Renal cortical epithelial cell (primary cell): ENCODE measurements around the gene SPINK13. TPM values are rescaled to one million over a fixed set of nuclear protein-coding genes. Genes with fewer than 3 reads are reported as not detected.
"Not testable (repeated sequence)": the region's sequence is repeated elsewhere in the genome, so short reads cannot be mapped to it uniquely, and the experiment has no call there.

Experiments
- DNase-seq: peaks from one replicate; pipeline ENCODE4 v3.0.0-alpha.2; 2011; ENCODE audit warnings: low read depth
- total RNA-seq: library from RNA; depleted of rRNA; stranded (reverse); fragments of >200 nt; gene quantifications from 2 replicates; pipeline ENCODE4 v1.2.3, GENCODE V29; 2014

Gene SPINK13, protein sequence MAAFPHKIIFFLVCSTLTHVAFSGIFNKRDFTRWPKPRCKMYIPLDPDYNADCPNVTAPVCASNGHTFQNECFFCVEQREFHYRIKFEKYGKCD
- total RNA-seq: 1.4 and 1.8 TPM in 2 replicates

DNA sequence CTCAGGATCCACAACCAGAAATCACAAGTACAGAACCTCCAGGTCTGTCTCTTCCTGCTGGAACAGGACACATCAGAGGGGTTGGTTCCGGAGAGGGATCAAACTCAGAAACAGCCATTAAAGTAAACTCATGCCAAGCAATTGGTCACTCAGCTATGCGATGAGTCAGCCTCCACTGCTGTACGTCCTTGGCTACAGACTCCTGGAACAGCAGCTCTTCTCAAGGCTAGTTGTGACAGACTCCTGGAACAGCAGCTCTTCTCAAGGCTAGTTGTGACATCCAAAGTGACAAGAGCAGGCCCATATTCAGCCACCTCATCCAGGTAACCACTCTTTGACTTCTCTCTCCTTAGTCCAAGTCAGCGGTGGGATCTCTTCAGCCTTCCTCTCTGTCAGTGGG lies at the start of gene SPINK13:
SPINK13 (plus strand) TSS at position 229 of the 400 bp plus-strand sequence. CDS start 1,279 bp downstream, outside the sequence.
- DNase-seq: peak; percentile 97

DNA sequence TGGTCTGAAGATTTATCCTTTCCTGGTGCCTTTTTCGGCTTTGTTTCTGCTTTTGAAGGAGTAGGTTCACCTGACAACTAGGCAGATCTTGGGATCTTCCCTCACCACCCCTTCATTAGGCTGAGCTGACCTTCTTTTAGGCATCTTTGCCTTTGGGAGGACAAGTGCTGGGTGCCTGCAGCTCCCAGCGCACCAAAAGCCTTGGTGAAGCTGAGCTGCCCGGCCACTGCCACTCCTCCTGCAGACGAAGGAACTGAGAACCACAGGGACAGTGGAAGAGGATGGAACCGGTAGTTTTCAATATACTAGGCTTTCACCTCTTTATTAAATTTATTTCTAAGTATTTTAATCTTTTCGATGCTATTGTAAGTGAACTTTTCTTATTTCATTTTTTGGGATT lies 47.1 kb upstream of the SPINK13 start:
- DNase-seq: no peak

DNA sequence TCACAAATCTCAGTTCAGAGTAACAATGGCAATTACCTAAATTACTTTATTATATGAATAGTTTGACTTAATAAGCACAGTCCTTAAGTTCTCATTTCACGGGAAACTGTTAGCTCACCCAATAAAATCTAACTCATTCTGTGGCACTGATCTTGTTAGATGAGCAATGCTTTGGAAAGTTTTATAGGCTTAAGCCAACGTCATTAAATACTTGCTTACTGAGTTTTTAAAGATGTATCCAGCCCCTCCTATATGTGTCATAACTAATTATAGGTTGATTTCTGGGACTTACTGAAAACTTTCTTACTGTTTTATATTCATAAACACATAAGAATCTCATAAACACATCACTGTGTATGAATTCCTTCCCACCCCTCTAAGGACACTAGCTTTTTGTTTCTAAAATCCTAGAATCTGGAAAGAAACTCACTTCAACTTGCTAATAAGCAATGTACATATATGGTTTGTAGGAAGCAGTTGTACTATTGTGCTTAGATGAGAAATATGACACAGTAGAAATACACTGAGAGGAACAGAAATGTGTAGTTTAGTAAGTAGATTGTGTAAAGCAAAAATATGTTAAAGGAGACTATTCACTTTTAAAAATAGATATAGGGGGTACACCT lies 44.4 kb upstream of the SPINK13 start:
- DNase-seq: no peak

DNA sequence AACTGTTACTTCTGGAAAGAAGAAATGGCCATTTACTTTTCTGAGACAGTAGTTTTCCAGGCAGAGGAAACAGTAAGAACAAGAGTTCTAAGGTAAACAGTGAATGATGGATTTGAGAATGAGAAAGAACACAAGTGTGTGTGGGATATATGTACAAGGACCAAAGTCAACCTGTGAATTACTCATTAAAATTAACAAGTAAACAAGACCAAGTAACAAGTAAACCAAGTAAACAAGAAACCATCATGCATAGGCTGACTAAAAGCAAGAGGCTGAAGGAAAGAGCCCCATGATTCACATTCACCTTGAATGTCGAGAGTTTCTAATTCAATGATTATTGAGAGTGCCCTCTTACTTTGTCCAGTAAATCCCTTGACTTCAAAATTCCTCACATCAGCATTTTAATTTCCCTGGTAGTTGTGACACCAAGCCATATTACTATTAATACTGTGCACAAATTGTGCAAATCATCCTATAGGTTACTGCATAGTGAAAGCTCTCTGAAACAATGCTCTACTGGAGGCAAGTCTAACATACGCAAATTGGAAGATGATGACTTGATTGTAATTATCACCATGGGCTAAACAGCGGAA lies 40.1 kb upstream of the SPINK13 start:
- no peak for DNase-seq

DNA sequence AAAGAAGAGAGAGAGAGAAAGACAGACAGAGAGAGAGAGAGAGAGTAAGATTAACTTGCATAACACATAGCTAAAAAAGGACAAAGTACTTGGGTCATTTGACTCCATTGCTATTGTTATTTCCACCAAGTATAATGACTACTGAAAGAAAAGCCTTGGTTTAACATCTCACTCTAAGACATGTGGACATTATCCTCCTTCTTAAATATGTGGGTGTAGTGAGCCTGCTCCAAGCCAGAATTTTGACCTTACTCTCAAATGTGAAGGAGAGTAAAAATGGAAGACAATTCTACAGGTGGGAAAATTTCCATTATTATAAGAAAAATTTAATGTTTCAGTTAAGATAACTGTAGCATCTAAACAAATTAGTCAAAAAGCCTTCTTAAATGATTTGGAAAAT lies 38.8 kb upstream of the SPINK13 start:
- no peak for DNase-seq

DNA sequence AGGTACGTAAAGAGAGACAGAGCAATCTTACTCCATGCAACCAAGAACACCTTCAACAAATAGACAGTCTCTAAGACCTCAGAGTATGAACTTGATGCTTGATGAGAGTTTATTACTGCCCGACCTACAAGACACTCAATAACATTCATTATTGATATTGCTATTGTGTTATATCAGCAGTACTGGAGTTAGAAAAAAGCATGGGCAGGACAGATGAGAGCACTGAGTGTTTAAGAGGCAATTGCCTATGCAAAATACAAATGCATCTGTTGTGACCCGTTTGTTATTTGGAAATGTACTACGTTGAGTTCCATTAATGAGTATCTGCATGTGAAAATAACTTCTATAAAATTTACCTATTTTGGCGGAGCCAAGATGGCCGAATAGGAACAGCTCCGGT lies 38.4 kb upstream of the SPINK13 start:
- DNase-seq: no peak

DNA sequence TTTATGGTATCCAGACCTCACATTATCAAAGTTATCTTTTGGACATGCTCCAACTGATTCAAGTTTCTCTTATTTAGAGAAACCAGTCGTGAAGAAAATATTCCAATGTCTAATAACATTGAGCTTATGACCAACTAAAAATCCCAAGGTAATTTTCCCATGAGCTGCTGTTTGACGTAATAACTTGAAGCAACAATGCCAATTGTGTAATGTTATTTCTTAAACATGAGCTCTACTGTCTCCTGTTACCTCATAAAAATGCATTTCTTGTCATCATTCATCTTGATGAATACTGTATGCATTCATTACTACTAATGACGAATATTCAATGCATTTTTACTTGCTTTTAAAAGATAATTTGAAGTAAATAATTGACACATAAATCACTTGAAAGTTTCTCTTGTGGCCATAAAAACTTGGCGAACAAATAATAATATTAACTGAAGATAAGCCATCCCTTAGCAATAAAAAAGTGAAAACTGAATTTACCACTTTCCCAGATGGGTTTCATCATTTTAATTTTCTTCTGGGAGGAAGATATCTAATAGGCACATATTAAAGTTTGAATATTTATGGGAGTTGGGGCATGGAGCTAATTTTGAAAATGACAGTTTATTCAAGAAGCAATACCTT lies 30.7 kb upstream of the SPINK13 start:
- peak; percentile 5 for DNase-seq

DNA sequence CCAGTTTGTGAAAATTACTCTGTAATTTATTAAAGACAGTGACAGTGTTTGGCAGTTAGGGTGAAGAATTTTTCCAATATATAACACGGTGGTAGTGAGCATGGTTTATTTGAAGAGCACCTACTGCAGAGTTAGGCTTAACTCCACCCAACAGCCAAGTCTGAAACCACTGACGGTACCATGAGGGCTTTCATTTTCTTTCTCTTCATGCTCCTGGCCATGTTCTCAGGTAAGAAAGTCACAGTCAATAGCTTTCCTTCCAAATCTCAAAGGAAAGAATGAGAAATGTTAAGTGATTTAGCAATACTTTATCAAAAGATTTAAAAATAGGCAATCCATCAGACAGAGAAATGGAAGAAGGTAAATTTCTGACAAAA lies 30.2 kb upstream of the SPINK13 start, which contains the start of gene MARCOL:
MARCOL (plus strand) TSS at position 108 of the 377 bp plus-strand sequence; CDS start at position 181, 73 bp downstream.
- no peak for DNase-seq

DNA sequence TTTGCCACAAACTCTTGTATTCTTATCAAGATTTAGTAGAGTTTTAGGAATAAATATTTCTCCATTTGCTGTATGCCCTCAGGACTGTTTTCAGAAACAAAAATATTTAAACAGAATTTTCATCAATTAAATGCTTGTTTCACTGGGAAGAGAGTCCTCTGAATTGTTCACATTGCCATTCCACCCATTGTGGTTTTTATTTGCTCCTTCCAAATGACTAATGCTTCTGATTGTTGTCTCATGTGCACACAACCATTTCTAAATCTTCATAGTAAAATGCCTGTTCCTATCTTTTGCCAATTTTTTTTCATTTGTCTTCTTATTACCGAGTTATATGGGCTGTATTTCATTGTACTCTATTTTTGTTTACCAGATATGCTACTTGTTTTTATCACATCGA lies 19.7 kb upstream of the SPINK13 start:
- peak; percentile 53 for DNase-seq

DNA sequence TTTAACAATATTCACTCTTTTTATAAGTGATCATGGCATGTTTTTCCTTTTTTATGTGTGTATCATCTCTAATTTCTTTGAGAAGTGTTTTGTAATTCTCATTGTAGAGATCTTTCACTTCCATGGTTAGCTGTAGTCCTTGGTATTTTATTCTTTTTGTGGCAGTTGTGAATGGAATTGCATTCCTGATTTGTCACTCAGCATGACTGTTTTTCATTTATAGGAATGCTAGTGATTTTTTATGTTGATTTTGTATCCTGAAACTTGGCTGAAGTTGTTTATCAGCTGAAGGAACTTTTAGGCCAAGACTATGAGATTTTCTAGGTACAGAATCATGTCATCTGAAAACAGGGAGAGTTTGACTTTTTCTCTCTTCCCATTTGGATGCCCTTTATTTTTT lies 13.1 kb upstream of the SPINK13 start:
- peak; percentile 31 for DNase-seq

DNA sequence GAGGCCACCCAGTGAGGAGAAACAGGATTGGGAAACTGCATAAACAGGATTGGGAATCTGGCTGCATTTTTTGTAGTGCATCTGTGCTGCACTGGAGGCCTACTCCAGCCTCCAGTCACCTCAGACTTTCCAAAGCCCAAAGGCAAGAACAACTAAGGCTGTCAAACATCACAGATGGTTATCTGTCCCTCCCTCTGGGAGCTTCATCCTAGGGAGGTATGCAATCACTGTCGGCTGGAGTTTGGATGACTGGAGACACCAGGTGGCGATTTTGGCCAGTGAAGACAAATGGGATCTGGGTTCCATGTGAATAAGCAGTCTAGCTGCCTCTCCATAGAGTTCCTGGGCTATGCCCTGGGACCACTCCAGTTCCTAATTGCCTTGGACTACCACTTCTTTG lies 9.3 kb upstream of the SPINK13 start:
- DNase-seq: no peak

DNA sequence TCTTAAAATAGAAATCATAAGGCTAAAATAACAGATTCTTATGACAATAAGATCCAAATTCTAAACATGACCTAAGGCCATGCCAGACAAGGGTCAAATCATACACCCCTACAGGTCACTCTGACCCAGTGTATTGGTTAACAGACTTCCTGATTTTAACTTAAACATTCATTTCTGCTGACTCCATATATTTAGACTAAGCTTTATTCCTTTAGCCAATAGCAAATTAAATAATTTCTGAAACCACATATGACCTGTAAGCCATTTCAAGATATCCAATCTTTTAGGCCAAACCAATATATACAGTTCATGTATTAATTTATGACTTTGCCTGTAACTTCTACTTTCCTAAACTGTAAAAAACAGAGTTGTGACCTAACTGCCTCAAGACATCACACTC lies 7.4 kb upstream of the SPINK13 start:
- DNase-seq: no peak

DNA sequence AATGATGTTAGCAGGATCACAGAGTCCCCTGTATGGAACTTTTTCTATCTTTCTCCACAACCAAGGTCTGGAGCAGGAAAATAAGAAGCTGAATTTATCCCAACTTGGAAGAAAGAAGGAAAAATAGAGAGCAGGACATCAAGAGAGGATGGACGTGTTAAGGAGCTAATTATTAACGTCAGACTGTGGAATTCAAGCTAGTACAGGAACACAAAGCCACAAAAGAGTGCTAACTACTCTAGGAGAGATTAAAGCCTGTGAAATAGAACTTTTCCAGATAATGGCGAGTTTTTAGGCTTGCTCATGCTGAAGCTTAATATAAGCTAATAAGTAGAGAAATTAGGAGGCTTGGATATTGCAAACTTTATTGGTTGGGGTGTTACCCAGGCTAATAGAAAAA lies 632 bp upstream of the SPINK13 start:
- peak; percentile 94 for DNase-seq

DNA sequence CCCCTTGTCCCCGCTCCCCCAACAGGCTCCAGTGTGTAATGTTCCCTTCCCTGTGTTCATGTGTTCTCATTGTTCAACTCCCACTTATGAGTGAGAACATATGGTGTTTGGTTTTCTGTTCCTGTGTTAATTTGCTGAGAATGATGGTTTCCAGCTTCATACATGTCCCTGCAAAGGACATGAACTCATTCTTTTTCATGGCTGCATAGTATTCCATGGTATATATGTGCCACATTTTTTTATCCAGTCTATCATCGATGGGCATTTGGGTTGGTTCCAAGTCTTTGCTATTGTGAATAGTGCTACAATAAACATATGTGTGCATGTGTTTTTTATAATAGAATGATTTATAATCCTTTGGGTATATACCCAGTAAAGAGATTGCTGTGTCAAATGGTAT lies 6.5 kb downstream of the SPINK13 start:
- not testable (repeated sequence) for DNase-seq

DNA sequence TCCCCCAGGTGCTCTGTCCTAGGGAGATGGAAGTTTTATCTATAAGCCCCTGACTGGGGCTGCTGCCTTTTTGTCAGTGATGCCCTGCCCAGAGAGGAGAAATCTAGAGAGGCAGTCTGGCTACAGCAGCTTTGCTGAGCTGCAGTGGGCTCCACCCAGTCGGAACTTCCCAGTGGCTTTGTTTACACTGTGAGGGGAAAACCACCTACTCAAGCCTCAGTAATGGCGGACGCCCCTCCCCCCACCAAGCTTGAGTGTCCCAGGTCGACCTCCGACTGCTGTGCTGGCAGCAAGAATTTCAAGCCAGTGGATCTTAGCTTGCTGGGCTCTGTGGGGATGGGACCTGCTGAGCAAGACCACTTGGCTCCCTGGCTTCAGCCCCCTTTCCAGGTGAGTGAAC lies 12.3 kb downstream of the SPINK13 start:
- peak; percentile 51 for DNase-seq

DNA sequence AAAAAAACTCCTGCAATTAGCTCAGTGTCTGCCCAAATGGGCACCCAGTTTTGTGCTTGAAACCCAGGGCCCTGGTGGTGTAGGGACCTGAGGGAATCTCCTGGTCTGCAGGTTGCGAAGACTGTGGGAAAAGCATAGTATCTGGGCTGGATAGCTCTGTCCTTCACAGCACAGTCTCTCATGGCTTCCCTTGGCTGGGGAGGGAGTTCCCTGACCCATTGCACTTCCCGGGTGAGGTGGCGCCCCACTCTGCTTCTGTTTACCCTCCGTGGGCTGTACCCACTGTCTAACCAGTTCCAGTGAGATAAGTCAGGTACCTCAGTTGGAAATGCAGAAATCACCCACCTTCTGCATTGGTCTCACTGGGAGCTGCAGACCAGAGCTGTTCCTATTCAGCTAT lies 12.7 kb downstream of the SPINK13 start:
- DNase-seq: not testable (repeated sequence)

DNA sequence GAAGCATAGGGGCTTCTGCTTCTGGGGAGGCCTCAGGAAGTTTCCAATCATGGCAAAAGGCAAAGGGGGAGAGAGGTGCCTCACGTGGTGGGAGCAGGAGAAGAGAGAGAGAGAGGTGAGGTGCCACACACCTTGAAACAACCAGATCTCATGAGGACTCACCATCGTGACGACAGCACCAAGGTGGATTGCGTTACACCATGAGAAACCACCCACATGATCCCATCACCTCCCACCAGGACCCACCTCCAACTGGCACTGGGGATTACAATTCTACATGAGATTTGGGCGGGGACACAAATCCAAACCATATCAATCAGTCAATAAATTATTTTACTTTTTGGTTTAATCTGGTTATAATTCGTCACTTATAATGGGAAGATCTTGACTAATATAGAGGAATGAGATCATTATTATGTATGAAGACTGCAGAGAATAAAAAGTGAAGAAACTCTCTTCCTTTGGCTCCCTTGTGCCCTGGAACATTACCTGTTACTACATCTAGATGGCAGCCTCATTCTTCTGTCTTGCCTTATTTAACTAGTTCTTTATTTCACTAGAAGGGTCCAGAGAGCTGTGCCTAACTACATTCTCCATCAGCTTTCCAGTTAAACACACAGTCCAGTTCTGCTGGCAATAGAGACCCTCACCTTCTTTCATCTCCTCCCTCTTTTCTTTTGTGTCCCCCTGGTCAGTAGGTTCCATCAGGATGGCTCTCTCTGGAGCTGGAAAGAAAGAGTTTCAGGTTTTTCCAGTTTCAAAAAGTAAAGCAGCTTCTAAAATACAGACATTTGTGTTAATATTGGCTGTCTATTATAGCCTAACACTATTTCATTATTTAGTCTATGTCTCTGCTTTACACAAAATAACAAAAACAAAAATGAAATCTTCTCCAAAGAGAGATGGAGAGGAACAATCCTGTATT lies 21.9 kb downstream of the SPINK13 start:
- DNase-seq: peak; percentile 41

DNA sequence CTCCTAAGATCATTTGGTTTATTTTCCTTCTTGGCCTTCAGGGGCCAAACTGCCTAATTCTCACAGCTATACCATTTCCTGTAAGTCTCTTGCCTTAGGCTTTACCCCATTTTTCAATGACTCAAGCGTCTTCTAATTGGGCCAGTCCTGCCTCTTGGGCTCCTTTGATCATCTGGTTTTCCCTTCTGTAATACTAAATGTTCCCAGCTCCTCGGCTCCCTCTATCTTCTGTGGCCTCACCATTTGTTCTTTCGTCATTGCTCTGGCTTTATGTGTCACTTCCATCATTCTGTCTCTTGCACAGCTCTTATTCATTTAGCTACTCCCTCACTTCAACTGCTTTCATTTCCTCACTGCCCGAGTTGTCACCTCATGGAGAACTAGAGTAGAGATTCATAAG lies 29.1 kb downstream of the SPINK13 start:
- no peak for DNase-seq

DNA sequence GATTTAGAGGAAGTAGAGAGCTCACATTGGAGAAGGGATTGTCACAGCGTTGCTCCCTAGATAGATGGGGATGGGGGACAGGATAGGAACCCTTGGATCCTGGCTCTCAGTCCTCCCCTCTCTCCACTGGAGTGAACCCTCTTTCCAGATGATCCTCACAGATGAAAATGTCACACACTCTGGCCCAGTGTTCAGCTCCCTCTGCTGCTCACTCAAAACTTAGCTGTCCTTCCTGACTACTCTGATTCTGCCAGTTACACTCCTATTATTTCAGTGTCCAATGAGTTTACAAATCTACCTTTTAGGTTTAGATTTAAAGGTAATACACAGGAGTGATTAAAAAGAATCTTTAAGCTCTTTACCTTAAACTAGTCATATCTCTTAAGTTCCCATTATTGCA lies 37.9 kb downstream of the SPINK13 start:
- DNase-seq: no peak

DNA sequence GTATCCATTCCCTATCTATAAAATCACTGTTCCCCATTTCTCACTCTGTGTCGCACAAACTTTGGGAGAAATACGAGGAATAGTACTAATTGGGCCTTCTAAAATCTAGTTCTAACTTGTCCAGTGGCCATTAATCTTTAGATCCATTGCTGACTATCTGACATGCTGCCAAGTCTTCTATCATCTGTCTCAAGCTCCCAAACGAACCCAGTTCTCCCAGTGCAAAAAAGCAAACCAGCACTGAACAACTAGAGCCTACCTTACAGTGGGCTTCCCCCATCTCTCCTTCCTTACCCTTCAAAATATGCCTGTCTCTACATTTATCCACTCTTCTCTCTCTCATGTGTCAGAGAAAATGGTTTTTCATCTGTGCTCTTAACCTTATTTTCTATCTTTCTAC lies 40.4 kb downstream of the SPINK13 start:
- no peak for DNase-seq

DNA sequence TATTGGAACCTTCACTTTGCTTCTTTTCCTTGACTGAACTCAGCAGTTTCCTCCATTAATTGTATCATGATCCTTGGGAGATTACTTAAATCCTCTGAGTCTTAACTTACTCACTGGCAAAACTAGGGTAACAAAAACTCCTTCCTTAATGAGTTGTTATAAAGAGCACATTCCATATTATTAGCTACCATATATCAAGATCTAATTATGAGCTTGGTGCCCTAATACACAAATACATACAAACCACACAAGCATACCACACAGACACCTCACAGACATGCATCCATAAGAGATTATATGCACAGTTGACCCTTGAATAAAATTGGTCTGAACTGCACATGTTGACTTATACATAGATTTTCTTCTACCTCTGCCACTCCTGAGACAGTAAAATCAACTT lies 41.2 kb downstream of the SPINK13 start:
- DNase-seq: no peak

DNA sequence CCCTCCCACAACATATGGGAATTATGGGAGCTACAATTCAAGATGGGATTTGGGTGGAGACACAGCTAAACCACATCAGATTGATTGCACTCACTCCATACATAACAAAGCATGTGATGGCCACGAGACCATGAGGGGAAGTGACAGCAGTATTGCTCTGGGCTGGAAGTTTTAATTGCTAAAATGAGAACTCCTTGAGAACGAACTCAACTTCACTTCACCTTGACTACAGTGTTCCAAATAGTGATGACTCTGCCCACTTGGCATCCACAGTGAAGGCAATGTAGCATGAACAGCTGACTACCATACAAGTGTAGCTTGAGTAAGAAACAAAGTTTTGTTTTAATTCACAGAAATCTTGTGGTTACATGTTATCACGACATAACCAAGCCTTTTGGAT lies 42.9 kb downstream of the SPINK13 start:
- peak; percentile 81 for DNase-seq
